Measurements from ENCODE around the gene PCBD2.

- TF ChIP-seq CTCF (IDR thresholded peaks at IDR 0.05): no peak
- no peak for TF ChIP-seq POLR2A (IDR thresholded peaks at IDR 0.05)
These were observed 34.6 kb downstream of the PCBD2 start for GRCh38 chr5:134939500-134939899.

Measured in esophagus squamous epithelium (tissue), 4 donors.